Cardiac muscle cell (in vitro differentiated cells and primary cell): ENCODE measurements around the gene NEO1. TPM values are rescaled to one million over a fixed set of nuclear protein-coding genes. Genes with fewer than 3 reads are reported as not detected.
A peak's percentile ranks its signal among the peaks of the same experiment; 100 is the strongest.

Source experiments
- DNase-seq, 2 donors: peaks; one replicate each; pipeline versions ENCODE4 v3.0.0 to v3.0.0-alpha.2; 2010 to 2017; ENCODE audit warnings: low read depth in 1 of 2, low spot score in 1 of 2
- H3K27ac ChIP-seq: fragments of 200-600 bp; sonication (generic); 2 replicates; pipeline ENCODE4 v1.5.1; 2016
- H3K27me3 ChIP-seq: fragments of 200-600 bp; sonication (generic); 2 replicates; pipeline ENCODE4 v1.6.0; 2016; ENCODE audit warnings: control low read depth
- H3K36me3 ChIP-seq: fragments of 200-600 bp; sonication (generic); 2 replicates; pipeline ENCODE4 v1.5.1; 2016; ENCODE audit warnings: control low read depth
- H3K4me1 ChIP-seq: fragments of 200-600 bp; sonication (generic); 2 replicates; pipeline ENCODE4 v1.8.1; 2017; ENCODE audit warnings: low read depth, mild to moderate bottlenecking, mixed run types
- H3K4me3 ChIP-seq: fragments of 200-600 bp; sonication (generic); 2 replicates; pipeline ENCODE4 v1.5.1; 2016; ENCODE audit warnings: mild to moderate bottlenecking
- H3K9me3 ChIP-seq: fragments of 200-600 bp; sonication (generic); 2 replicates; pipeline ENCODE4 v1.5.1; 2017; ENCODE audit warnings: low read depth, mild to moderate bottlenecking, control low read depth
- CTCF ChIP-seq: IDR thresholded peaks from 2 replicates; pipeline ENCODE4 v1.5.1; 2012; ENCODE audit warnings: low read depth, mild to moderate bottlenecking, low read length
- polyA plus RNA-seq: library from polyadenylated mRNA; unstranded; fragments of >200 nt; fragmentation: Nextera tagmentation; extraction: Ambion mirVana; gene quantifications from 2 replicates; pipeline ENCODE4 v1.2.1, GENCODE V29; 2016
- total RNA-seq: library from RNA; depleted of rRNA; stranded (reverse); fragments of >200 nt; gene quantifications from 2 replicates; pipeline ENCODE4 v1.2.3, GENCODE V29; 2016

Gene NEO1
- total and polyA plus RNA-seq, 2 experiments from 2014 or later, result 12.9 to 37.4 TPM

GRCh38 chr15:73227433-73228056, 175.3 kb downstream of the NEO1 start:
- Histone ChIP-seq H3K4me1 (no peaks in the 10 kb centered on the region), H3K27me3 (no peaks in the 10 kb centered on the region), H3K36me3 (no peaks in the 10 kb centered on the region), H3K27ac (peak overlapping the region; percentile 9), H3K4me3 (no peak overlapping the region), H3K9me3 (no peaks in the 10 kb centered on the region)
- DNase-seq, result no peak
- TF ChIP-seq CTCF, result no peak

- Histone ChIP-seq H3K4me1 (no peaks in the 10 kb centered on the region), H3K27ac (no peak overlapping the region), H3K27me3 (no peaks in the 10 kb centered on the region), H3K9me3 (no peaks in the 10 kb centered on the region), H3K36me3 (no peaks in the 10 kb centered on the region), H3K4me3 (no peak overlapping the region)
- DNase-seq, result no peak
- no peak for TF ChIP-seq CTCF
These were observed 175.9 kb downstream of the NEO1 start for GRCh38 chr15:73228128-73228646.

GRCh38 chr15:73231661-73232419, 179.6 kb downstream of the NEO1 start:
- no peak for TF ChIP-seq CTCF
- Histone ChIP-seq H3K36me3 (peaks cover 4% of the 10 kb centered on the region), H3K27me3 (no peaks in the 10 kb centered on the region), H3K4me3 (no peak overlapping the region), H3K4me1 (peaks cover 5% of the 10 kb centered on the region), H3K9me3 (no peaks in the 10 kb centered on the region), H3K27ac (no peak overlapping the region)
- DNase-seq, result no peak

GRCh38 chr15:73232776-73233175, 180.5 kb downstream of the NEO1 start:
- Histone ChIP-seq H3K9me3 (no peaks in the 10 kb centered on the region), H3K4me3 (no peak overlapping the region), H3K4me1 (peaks cover 5% of the 10 kb centered on the region), H3K36me3 (peaks cover 4% of the 10 kb centered on the region), H3K27me3 (no peaks in the 10 kb centered on the region), H3K27ac (no peak overlapping the region)
- no peak for DNase-seq
- TF ChIP-seq CTCF, result no peak

- Histone ChIP-seq H3K27ac (no peak overlapping the region), H3K27me3 (no peaks in the 10 kb centered on the region), H3K4me3 (no peak overlapping the region), H3K9me3 (no peaks in the 10 kb centered on the region), H3K4me1 (peaks cover 5% of the 10 kb centered on the region), H3K36me3 (peaks cover 4% of the 10 kb centered on the region)
- TF ChIP-seq CTCF, result no peak
- DNase-seq, result peak in 1 of 2 donors; percentile 26
These were observed 181.4 kb downstream of the NEO1 start for GRCh38 chr15:73233623-73234022.
